Neuronal stem cell (in vitro differentiated cells): ENCODE data around the gene ZDHHC9.

ENCODE experiments used
- DNase-seq: peaks from one replicate; pipeline ENCODE4 v3.0.0-alpha.2; 2013; ENCODE audit warnings: low spot score
- H2AFZ ChIP-seq: one replicate; pipeline ENCODE4 v1.6.1; 2013; ENCODE audit warnings: mild to moderate bottlenecking, low read length, inconsistent platforms
- H2AK5ac ChIP-seq: 2 replicates; pipeline ENCODE4 v1.6.1; 2013; ENCODE audit warnings: low read depth, mild to moderate bottlenecking, inconsistent platforms, low read length, moderate library complexity, mixed read lengths
- H2BK120ac ChIP-seq: 2 replicates; pipeline ENCODE4 v1.6.1; 2013; ENCODE audit warnings: low read depth, mild to moderate bottlenecking, inconsistent platforms, low read length, moderate library complexity, mixed read lengths
- H2BK12ac ChIP-seq: one replicate; pipeline ENCODE4 v1.6.1; 2013; ENCODE audit warnings: low read length, inconsistent platforms
- H2BK15ac ChIP-seq: 2 replicates; pipeline ENCODE4 v1.6.1; 2013; ENCODE audit warnings: mild to moderate bottlenecking, low read length, inconsistent platforms, mixed read lengths
- H2BK5ac ChIP-seq: one replicate; pipeline ENCODE4 v1.6.1; 2013; ENCODE audit warnings: inconsistent platforms, mild to moderate bottlenecking, low read length, moderate library complexity
- H3K14ac ChIP-seq: one replicate; pipeline ENCODE4 v1.6.1; 2013; ENCODE audit warnings: low read length, inconsistent platforms
- H3K18ac ChIP-seq: 2 replicates; pipeline ENCODE4 v1.6.1; 2013; ENCODE audit warnings: low read length, inconsistent platforms
- H3K23ac ChIP-seq: 2 replicates; pipeline ENCODE4 v1.6.1; 2013; ENCODE audit warnings: low read depth, mild to moderate bottlenecking, mixed read lengths, low read length, inconsistent platforms; ENCODE audit not compliant: poor library complexity
- H3K27ac ChIP-seq: replicated peaks from 3 replicates; pipeline ENCODE4 v1.5.1; 2013; ENCODE audit warnings: low read length, inconsistent platforms
- H3K27me3 ChIP-seq, 3 experiments: 2 replicates each; pipeline ENCODE4 v1.6.1; 2013; ENCODE audit warnings: low read length in 3 of 3, mild to moderate bottlenecking in 2 of 3, inconsistent platforms in 1 of 3, low read depth in 1 of 3, mixed read lengths in 1 of 3, moderate library complexity in 1 of 3; ENCODE audit not compliant: control insufficient read depth in 3 of 3, insufficient read depth in 3 of 3
- H3K36me3 ChIP-seq, 2 donors: replicated peaks in 1 of 2; 2 replicates each; pipeline ENCODE4 v1.6.1; 2013; ENCODE audit warnings: low read length in 2 of 2; ENCODE audit not compliant: control insufficient read depth in 2 of 2, insufficient read depth in 2 of 2
- H3K4ac ChIP-seq: 2 replicates; pipeline ENCODE4 v1.6.1; 2013; ENCODE audit warnings: inconsistent platforms, mild to moderate bottlenecking, low read length, moderate library complexity
- H3K4me1 ChIP-seq, 2 donors: 1 replicate in 1 of 2; 2 replicates in 1 of 2; pipeline ENCODE4 v1.6.1; 2013; ENCODE audit warnings: low read length in 2 of 2, low read depth in 1 of 2; ENCODE audit not compliant: control insufficient read depth in 2 of 2, insufficient read depth in 1 of 2
- H3K4me2 ChIP-seq: one replicate; pipeline ENCODE4 v1.6.1; 2013; ENCODE audit warnings: mild to moderate bottlenecking, low read length, inconsistent platforms; ENCODE audit not compliant: insufficient read depth, poor library complexity, severe bottlenecking
- H3K4me3 ChIP-seq, 2 donors: 2 replicates each; pipeline ENCODE4 v1.5.1; 2013; ENCODE audit warnings: low read length in 2 of 2, mild to moderate bottlenecking in 2 of 2, inconsistent platforms in 1 of 2, moderate library complexity in 1 of 2
- H3K79me1 ChIP-seq: one replicate; pipeline ENCODE4 v1.6.1; 2013; ENCODE audit warnings: low read depth, mild to moderate bottlenecking, inconsistent platforms, low read length, moderate library complexity
- H3K9ac ChIP-seq: one replicate; pipeline ENCODE4 v1.6.1; 2013; ENCODE audit warnings: mild to moderate bottlenecking, low read depth, low read length, inconsistent platforms; ENCODE audit not compliant: poor library complexity
- H3K9me3 ChIP-seq, 2 donors: replicated peaks in 1 of 2; 2 replicates each; pipeline versions ENCODE3 to v1.6.1; 2013; ENCODE audit warnings: low read length in 2 of 2, mild to moderate bottlenecking in 2 of 2, inconsistent platforms in 1 of 2, low read depth in 1 of 2, mixed read lengths in 1 of 2, moderate library complexity in 1 of 2; ENCODE audit not compliant: control insufficient read depth in 2 of 2, insufficient read depth in 1 of 2
- H4K8ac ChIP-seq: one replicate; pipeline ENCODE4 v1.6.1; 2013; ENCODE audit warnings: low read depth, mild to moderate bottlenecking, inconsistent platforms, low read length, moderate library complexity
- H4K91ac ChIP-seq: one replicate; pipeline ENCODE4 v1.6.1; 2013; ENCODE audit warnings: low read length, low read depth, mild to moderate bottlenecking, inconsistent platforms; ENCODE audit not compliant: poor library complexity
- WGBS, 2 donors: extraction: QIAGEN DNeasy Blood & Tissue Kit; methylation state at CpG; one replicate each; pipeline ENCODE4 v1.1.7; 2013; ENCODE audit warnings: missing lambda C conversion rate in 2 of 2, mixed read lengths in 1 of 2; ENCODE audit not compliant: insufficient read length in 2 of 2, insufficient replicate concordance in 1 of 2; ENCODE audit errors: extremely low coverage in 2 of 2; 5-methylcytosine and 5-hydroxymethylcytosine counted together

ZDHHC9 gene

GRCh38 chrX:129830494-129830893 lies 13.2 kb downstream of the ZDHHC9 start:
- Histone ChIP-seq H2BK15ac (no peak overlapping the region), H3K4me1 (no peaks in the 10 kb centered on the region), H2BK120ac (no peak overlapping the region), H3K27me3 (no peaks in the 10 kb centered on the region), H4K91ac (no peak overlapping the region), H2AFZ (no peak overlapping the region), H3K36me3 (peaks cover 0 to 14% of the 10 kb centered on the region in 2 donors), H3K23ac (no peak overlapping the region), H3K4ac (no peak overlapping the region), H2AK5ac (no peak overlapping the region), H4K8ac (no peak overlapping the region), H3K4me3 (no peak overlapping the region), H3K14ac (no peak overlapping the region), H3K27ac (no peak overlapping the region), H3K9me3 (no peaks in the 10 kb centered on the region), H3K4me2 (no peak overlapping the region), H2BK5ac (no peak overlapping the region), H3K18ac (no peak overlapping the region), H3K79me1 (no peaks in the 10 kb centered on the region), H2BK12ac (no peak overlapping the region), H3K9ac (no peak overlapping the region)
- no peak for DNase-seq
- no CpG with 5 or more reads among the region's 4 CpGs for WGBS, 2 donors

- no peak overlapping the region for H3K14ac ChIP-seq
- H3K36me3 ChIP-seq = peaks cover 2 to 24% of the 10 kb centered on the region in 2 donors
- H3K4me3 ChIP-seq = no peak overlapping the region
- H3K18ac ChIP-seq = no peak overlapping the region
- no peak overlapping the region for H2AFZ ChIP-seq
- no peak overlapping the region for H3K27ac ChIP-seq
- H2BK15ac ChIP-seq = no peak overlapping the region
- no CpG with 5 or more reads among the region's 4 CpGs for WGBS, 2 donors
- no peak for DNase-seq
- H3K4me2 ChIP-seq = no peak overlapping the region
- no peak overlapping the region for H2BK120ac ChIP-seq
- no peak overlapping the region for H4K8ac ChIP-seq
- no peaks in the 10 kb centered on the region for H3K79me1 ChIP-seq
- no peak overlapping the region for H2BK12ac ChIP-seq
- no peak overlapping the region for H3K4ac ChIP-seq
- no peak overlapping the region for H2BK5ac ChIP-seq
- H3K9ac ChIP-seq = no peak overlapping the region
- no peak overlapping the region for H4K91ac ChIP-seq
- no peak overlapping the region for H3K23ac ChIP-seq
- no peaks in the 10 kb centered on the region for H3K27me3 ChIP-seq
- H3K9me3 ChIP-seq = no peaks in the 10 kb centered on the region
- no peak overlapping the region for H2AK5ac ChIP-seq
- no peaks in the 10 kb centered on the region for H3K4me1 ChIP-seq
Observed at GRCh38 chrX:129825746-129826505, 17.8 kb downstream of the ZDHHC9 start.

GRCh38 chrX:129824620-129825019 lies 19.1 kb downstream of the ZDHHC9 start:
- Histone ChIP-seq H3K14ac (no peak overlapping the region), H3K4me1 (no peaks in the 10 kb centered on the region), H3K4ac (no peak overlapping the region), H3K79me1 (no peaks in the 10 kb centered on the region), H3K4me3 (no peak overlapping the region), H2BK5ac (no peak overlapping the region), H3K18ac (no peak overlapping the region), H3K4me2 (no peak overlapping the region), H2BK12ac (no peak overlapping the region), H3K27ac (no peak overlapping the region), H2AK5ac (no peak overlapping the region), H3K27me3 (no peaks in the 10 kb centered on the region), H3K9me3 (no peaks in the 10 kb centered on the region), H2AFZ (no peak overlapping the region), H3K36me3 (peaks cover 2 to 24% of the 10 kb centered on the region in 2 donors), H3K9ac (no peak overlapping the region), H2BK120ac (no peak overlapping the region), H3K23ac (no peak overlapping the region), H4K8ac (no peak overlapping the region), H2BK15ac (no peak overlapping the region), H4K91ac (no peak overlapping the region)
- no CpG with 5 or more reads among the region's 4 CpGs for WGBS, 2 donors
- DNase-seq = no peak

- H3K4ac ChIP-seq = no peak overlapping the region
Observed at GRCh38 chrX:129823522-129823921, 20.2 kb downstream of the ZDHHC9 start.

More at GRCh38 chrX:129823522-129823921, 20.2 kb downstream of the ZDHHC9 start:
- Histone ChIP-seq H3K9ac (no peak overlapping the region), H4K91ac (no peak overlapping the region), H3K4me2 (no peak overlapping the region), H3K4me1 (no peaks in the 10 kb centered on the region), H2BK5ac (no peak overlapping the region), H2BK120ac (no peak overlapping the region), H3K27me3 (no peaks in the 10 kb centered on the region), H3K9me3 (no peaks in the 10 kb centered on the region), H3K18ac (no peak overlapping the region), H3K27ac (no peak overlapping the region), H3K36me3 (peaks cover 2 to 14% of the 10 kb centered on the region in 2 donors), H3K4me3 (no peak overlapping the region), H2AK5ac (no peak overlapping the region), H2BK12ac (no peak overlapping the region), H3K14ac (no peak overlapping the region), H2BK15ac (no peak overlapping the region), H2AFZ (no peak overlapping the region), H3K79me1 (no peaks in the 10 kb centered on the region), H3K23ac (no peak overlapping the region), H4K8ac (no peak overlapping the region)
- no CpG with 5 or more reads among the region's 6 CpGs for WGBS, 2 donors
- no peak for DNase-seq
